ENCODE results near the gene PARP16. TPM values are rescaled to one million over a fixed set of nuclear protein-coding genes. Genes with fewer than 3 reads are reported as not detected.
A peak's percentile ranks its signal among the peaks of the same experiment; 100 is the strongest.

The PARP16 gene
- total and polyA plus RNA-seq, 9 of the 15 experiments (the other 6 are each of a cell fraction or from before 2014, with no cell fraction given): 3.0 to 9.9 (median 5.8) TPM

DNA sequence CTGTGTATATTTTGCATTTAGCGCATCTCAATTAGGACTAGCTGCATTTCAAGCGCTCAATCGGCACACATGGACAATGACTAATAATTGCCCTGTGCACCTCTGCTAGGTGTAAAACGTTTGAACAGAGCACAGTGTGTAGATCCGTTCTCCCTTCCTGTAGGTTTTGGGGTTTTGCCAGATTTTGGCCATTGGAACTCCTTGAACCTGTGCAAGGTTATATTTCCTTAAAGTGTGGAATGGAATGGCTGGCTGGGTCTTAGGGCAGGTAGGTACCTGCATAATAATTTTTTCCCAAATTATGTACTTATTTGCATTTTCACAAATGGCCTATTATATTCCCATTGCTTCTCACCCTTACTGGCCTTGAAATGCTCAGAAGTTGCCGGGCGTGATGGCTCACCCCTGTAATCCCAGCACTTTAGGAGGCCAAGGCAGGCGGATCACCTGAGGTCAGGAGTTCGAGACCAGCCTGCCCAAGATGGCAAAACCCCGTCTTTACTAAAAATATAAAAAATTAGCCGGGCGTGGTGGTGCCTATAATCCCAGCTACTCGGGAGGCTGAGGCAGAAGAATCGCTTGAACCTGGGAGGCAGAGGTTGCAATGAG lies 18.6 kb upstream of the PARP16 start (continued):
- peak; percentile 45; the same call in 1 of the 2 replicates for TF ChIP-seq ETV5 (CRISPR knock-in tag; IDR thresholded peaks at IDR 0.05; ENCODE audit: low read depth)
- TF ChIP-seq YY1 (IDR thresholded peaks at IDR 0.05; ENCODE audit: borderline replicate concordance in 1 of 3, control insufficient read depth in 1 of 3, extremely low read depth in 1 of 3, insufficient read depth in 3 of 3, insufficient read length in 1 of 3, insufficient replicate concordance in 2 of 3, low read depth in 1 of 3, low read length in 2 of 3): no peak
- TF ChIP-seq SRSF7 (optimal IDR thresholded peaks at IDR 0.05; ENCODE audit: low read depth, low read length): no peak
- TF ChIP-seq ZNF121 (CRISPR knock-in tag; conservative IDR thresholded peaks at IDR 0.05): no peak
- TF ChIP-seq, protein P1, sequence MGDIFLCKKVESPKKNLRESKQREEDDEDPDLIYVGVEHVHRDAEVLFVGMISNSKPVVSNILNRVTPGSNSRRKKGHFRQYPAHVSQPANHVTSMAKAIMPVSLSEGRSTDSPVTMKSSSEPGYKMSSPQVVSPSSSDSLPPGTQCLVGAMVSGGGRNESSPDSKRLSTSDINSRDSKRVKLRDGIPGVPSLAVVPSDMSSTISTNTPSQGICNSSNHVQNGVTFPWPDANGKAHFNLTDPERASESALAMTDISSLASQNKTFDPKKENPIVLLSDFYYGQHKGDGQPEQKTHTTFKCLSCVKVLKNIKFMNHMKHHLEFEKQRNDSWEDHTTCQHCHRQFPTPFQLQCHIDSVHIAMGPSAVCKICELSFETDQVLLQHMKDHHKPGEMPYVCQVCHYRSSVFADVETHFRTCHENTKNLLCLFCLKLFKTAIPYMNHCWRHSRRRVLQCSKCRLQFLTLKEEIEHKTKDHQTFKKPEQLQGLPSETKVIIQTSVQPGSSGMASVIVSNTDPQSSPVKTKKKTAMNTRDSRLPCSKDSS (IDR thresholded peaks at IDR 0.05; ENCODE audit: low read depth, partially characterized antibody): no peak
- TF ChIP-seq, protein P2, sequence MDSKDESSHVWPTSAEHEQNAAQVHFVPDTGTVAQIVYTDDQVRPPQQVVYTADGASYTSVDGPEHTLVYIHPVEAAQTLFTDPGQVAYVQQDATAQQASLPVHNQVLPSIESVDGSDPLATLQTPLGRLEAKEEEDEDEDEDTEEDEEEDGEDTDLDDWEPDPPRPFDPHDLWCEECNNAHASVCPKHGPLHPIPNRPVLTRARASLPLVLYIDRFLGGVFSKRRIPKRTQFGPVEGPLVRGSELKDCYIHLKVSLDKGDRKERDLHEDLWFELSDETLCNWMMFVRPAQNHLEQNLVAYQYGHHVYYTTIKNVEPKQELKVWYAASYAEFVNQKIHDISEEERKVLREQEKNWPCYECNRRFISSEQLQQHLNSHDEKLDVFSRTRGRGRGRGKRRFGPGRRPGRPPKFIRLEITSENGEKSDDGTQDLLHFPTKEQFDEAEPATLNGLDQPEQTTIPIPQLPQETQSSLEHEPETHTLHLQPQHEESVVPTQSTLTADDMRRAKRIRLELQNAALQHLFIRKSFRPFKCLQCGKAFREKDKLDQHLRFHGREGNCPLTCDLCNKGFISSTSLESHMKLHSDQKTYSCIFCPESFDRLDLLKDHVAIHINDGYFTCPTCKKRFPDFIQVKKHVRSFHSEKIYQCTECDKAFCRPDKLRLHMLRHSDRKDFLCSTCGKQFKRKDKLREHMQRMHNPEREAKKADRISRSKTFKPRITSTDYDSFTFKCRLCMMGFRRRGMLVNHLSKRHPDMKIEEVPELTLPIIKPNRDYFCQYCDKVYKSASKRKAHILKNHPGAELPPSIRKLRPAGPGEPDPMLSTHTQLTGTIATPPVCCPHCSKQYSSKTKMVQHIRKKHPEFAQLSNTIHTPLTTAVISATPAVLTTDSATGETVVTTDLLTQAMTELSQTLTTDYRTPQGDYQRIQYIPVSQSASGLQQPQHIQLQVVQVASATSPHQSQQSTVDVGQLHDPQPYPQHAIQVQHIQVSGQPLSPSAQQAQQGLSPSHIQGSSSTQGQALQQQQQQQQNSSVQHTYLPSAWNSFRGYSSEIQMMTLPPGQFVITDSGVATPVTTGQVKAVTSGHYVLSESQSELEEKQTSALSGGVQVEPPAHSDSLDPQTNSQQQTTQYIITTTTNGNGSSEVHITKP (IDR thresholded peaks at IDR 0.05; ENCODE audit: partially characterized antibody): no peak
- TF ChIP-seq ZBTB1 (CRISPR knock-in tag; IDR thresholded peaks at IDR 0.05; ENCODE audit: borderline replicate concordance, low read depth): no peak
- TF ChIP-seq FOXP1 (CRISPR knock-in tag; IDR thresholded peaks at IDR 0.05): no peak
- TF ChIP-seq CTBP1 (IDR thresholded peaks at IDR 0.05; ENCODE audit: borderline replicate concordance): peak; percentile 15; the same call in 1 of the 2 replicates
- TF ChIP-seq RUNX1 (IDR thresholded peaks at IDR 0.05; ENCODE audit: low read depth): no peak
- TF ChIP-seq HMG20A (CRISPR knock-in tag; conservative IDR thresholded peaks at IDR 0.05): no peak
- TF ChIP-seq ZNF253 (CRISPR knock-in tag; conservative IDR thresholded peaks at IDR 0.05): no peak
- peak; percentile 66; the same call in 1 of the 2 replicates for TF ChIP-seq LCOR (CRISPR knock-in tag; IDR thresholded peaks at IDR 0.05)
- no peak for TF ChIP-seq ZNF444 (CRISPR knock-in tag; IDR thresholded peaks at IDR 0.05)
- TF ChIP-seq PHF20 (IDR thresholded peaks at IDR 0.05; ENCODE audit: partially characterized antibody): no peak

All from K562 (cell line).